Mesodermal cell (in vitro differentiated cells): ENCODE data around the gene CDNF.

Source experiments
- H3K27ac ChIP-seq: 2 replicates; pipeline ENCODE4 v1.7.0; 2013; ENCODE audit warnings: mild to moderate bottlenecking, low read depth, low read length, moderate library complexity; ENCODE audit not compliant: severe bottlenecking
- H3K36me3 ChIP-seq: 2 replicates; pipeline ENCODE4 v1.7.1; 2013; ENCODE audit warnings: mild to moderate bottlenecking, low read length, moderate library complexity; ENCODE audit not compliant: control insufficient read depth, insufficient read depth
- H3K4me1 ChIP-seq: one replicate; pipeline ENCODE4 v1.7.1; 2013; ENCODE audit warnings: mild to moderate bottlenecking, low read length; ENCODE audit not compliant: insufficient read depth, control insufficient read depth, poor library complexity, severe bottlenecking
- H3K4me3 ChIP-seq: 2 replicates; pipeline ENCODE4 v1.7.0; 2013; ENCODE audit warnings: low read length, control low read depth, mild to moderate bottlenecking; ENCODE audit not compliant: insufficient read depth, poor library complexity, severe bottlenecking; ENCODE audit errors: extremely low read depth
- H3K9me3 ChIP-seq: 2 replicates; pipeline ENCODE4 v1.7.1; 2013; ENCODE audit warnings: mild to moderate bottlenecking, low read length, moderate library complexity; ENCODE audit not compliant: control insufficient read depth
- WGBS, 2 experiments: methylation state at CpG; one replicate each; pipeline ENCODE4 v1.1.5; 2013; ENCODE audit warnings: missing lambda C conversion rate in 2 of 2; ENCODE audit not compliant: insufficient coverage in 2 of 2; 5-methylcytosine and 5-hydroxymethylcytosine counted together

The CDNF gene

DNA sequence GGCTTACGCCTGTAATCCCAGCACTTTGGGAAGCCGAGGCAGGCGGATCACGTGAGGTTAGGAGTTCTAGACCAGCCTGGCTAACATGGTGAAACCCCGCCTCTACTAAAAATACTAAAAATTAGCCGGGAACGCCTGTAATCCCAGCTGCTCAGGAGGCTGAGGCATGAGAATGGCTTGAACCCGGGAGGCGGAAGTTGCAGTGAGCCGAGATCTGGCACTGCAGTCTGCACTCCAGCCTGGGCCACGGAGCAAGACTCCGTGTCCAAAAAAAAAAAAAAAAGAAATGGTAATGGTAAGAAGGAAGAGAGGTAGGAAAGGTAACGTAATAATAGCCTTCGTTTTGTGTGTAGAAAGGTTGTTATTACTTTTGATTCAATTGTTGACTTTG lies 1.5 kb upstream of the CDNF start:
- Histone ChIP-seq H3K9me3 (no peaks in the 10 kb centered on the region), H3K27ac (peak overlapping the region; percentile 96), H3K4me1 (peaks cover 8% of the 10 kb centered on the region), H3K4me3 (peak overlapping the region; percentile 88), H3K36me3 (peaks cover 36% of the 10 kb centered on the region)
- WGBS, 2 experiments: 23 to 25% methylated on average over 10 to 13 of the region's 14 CpGs

DNA sequence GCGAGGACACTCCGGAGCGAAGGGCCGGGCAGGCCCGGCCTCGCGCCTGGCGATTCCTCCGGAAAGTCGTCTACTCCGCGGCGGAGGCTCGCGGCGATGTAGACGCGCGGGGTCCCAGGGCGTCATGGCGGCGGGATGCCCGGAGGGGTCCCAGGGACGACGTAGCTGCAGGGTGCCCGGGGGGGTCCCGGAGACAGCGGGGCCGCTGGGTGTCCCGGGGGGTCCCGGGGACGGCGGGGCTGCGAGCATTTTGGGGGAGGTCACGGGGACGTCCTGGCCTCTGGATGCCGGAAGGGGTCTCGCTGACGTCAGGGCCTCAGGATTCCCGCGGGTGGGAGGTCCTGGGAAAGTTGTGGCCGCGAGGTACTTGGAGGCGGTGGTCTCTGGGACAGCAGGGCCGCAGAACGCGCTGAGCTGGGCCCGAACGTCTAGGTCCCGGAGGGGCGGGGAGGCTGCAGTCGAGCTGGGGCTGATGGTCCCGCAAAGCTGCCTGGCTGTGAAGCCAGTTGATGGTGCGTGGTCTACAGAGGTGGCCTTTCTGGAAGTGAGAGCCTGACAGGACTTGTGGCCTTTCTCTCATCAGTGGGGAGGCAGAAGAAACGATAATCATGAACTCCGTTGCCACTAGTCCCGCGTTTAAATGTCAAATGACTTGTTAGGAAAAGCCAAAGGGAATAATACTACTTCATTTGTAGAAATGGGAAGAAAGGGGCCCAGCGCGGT lies 906 bp upstream of the CDNF start:
- no peaks in the 10 kb centered on the region for H3K9me3 ChIP-seq
- peak overlapping the region; percentile 88 for H3K4me3 ChIP-seq
- H3K4me1 ChIP-seq: peaks cover 8% of the 10 kb centered on the region
- peak overlapping the region; percentile 96 for H3K27ac ChIP-seq
- WGBS, 2 experiments: 1% methylated on average over 40 to 42 of the region's 60 CpGs
- H3K36me3 ChIP-seq: peaks cover 30% of the 10 kb centered on the region

DNA sequence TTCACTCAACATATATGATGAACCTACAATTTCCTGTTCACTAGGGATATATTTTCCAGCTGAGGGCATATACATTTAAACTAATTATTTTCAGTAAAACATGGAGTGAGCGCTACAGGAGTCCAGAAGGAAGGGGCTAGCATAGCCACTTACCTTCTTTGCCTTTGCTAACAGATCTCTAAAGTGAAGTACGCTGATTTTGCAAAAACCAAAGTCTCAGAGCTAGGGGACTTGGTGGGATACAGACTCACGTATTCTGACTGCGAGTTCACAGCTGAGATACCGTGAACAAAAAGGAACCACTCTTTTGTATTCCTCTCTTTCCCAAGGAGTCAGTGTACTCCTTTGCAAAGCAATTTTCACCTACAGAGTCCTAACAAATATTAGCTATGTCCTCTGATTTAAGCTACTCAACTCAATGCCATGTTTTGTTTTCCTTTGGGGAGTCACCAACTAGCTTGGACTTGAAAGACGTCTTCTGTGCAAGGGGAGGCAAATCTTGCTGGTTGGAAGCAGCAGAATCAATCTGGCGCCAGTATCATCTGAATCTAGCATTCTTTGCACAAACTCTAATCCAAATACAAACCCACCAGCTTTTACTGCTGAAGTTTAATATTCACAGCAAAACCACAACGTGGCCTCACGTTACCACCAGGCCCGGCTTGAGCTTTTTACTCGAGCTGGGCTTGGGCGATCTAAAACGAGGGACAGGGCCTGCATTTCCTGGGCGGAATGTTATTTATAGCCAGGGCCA lies 657 bp downstream of the CDNF start:
- Histone ChIP-seq H3K9me3 (no peaks in the 10 kb centered on the region), H3K27ac (peak overlapping the region; percentile 93), H3K4me3 (peak overlapping the region; percentile 88), H3K36me3 (peaks cover 15% of the 10 kb centered on the region), H3K4me1 (peaks cover 8% of the 10 kb centered on the region)
- WGBS, 2 experiments: 20 to 32% methylated on average over 11 to 14 of the region's 14 CpGs

DNA sequence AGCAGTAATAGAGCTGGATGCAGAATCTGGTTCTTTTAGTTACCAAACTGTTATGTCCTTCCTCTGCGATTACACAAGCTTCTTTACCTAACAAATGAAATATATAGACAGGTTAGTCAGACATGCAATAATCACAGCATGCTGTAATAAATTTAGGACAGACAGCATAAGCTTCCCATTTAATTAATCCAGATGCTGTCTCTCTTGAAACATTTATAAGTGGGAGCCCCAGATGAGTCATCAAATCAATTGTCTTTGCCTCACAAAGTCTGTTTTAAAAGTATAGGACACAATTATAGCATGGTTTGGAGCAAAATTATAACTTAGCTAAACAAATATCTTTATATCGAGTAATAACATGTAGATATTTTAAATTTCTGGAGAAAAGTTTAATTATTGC lies 1.6 kb downstream of the CDNF start:
- Histone ChIP-seq H3K9me3 (no peaks in the 10 kb centered on the region), H3K4me3 (no peak overlapping the region), H3K4me1 (peaks cover 8% of the 10 kb centered on the region), H3K27ac (no peak overlapping the region), H3K36me3 (peaks cover 5% of the 10 kb centered on the region)
- no CpG with 5 or more reads among the region's 2 CpGs for WGBS, 2 experiments

DNA sequence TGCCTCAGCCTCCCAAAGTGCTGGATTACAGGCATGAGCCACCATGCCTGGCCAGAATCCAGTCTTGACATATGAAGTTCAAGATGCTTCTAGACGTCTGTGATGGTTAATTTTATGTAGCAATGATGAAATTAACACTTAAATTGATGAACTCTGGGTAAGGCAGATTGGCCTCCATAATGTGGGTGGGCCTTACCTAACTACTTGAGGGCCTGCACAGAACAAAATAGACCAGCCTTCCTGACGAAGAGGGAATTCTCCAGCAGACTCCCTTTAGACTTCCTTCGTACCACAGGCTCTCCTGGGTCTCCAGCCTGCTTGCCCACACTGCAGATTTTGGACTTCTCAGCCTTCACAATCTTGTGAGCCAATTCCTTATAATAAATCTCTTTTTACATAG lies 4.7 kb downstream of the CDNF start:
- Histone ChIP-seq H3K36me3 (no peaks in the 10 kb centered on the region), H3K4me1 (peaks cover 8% of the 10 kb centered on the region), H3K9me3 (no peaks in the 10 kb centered on the region), H3K27ac (no peak overlapping the region), H3K4me3 (no peak overlapping the region)
- 82 to 83% methylated on average over 1 to 3 of the region's 3 CpGs for WGBS, 2 experiments

DNA sequence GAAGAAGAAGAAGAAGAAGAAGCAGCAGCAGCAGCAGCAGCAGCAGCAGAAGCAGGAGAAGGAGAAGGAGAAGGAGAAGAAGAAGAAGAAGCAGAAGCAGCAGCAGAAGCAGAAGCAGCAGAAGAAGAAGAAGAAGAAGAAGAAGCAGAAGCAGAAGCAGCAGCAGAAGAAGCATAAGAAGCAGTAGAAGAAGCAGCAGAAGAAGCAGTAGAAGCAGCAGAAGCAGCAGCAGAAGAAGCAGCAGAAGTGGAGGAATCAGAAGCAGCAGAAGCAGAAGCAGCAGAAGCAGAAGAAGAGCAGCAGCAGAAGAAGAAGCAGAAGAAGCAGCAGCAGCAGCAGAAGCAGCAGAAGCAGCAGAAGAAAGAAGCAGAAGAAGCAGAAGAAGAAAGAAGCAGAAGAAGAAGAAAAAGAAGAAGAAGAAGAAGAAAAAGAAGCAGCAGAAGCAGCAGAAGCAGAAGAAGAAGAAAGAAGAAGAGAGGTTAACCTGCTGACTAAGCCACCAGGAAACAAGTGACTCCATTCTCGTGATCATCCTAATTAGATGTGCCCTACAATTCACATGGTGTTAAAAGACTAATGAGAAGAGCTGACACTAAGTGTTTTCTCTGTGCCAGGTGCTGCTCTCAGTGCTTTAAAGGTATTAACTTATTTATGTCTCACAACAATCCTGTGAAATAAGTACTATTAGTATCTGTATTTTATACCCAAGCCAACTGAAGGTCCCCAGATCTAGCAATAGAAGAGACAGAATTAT lies 11.6 kb downstream of the CDNF start:
- WGBS, 2 experiments: 71% methylated on average over 1 of the region's 1 CpG; no CpG with 5 or more reads in 1 of the 2 experiments
- no peaks in the 10 kb centered on the region for H3K9me3 ChIP-seq
- H3K4me1 ChIP-seq: no peaks in the 10 kb centered on the region
- H3K27ac ChIP-seq: no peak overlapping the region
- H3K4me3 ChIP-seq: no peak overlapping the region
- no peaks in the 10 kb centered on the region for H3K36me3 ChIP-seq

DNA sequence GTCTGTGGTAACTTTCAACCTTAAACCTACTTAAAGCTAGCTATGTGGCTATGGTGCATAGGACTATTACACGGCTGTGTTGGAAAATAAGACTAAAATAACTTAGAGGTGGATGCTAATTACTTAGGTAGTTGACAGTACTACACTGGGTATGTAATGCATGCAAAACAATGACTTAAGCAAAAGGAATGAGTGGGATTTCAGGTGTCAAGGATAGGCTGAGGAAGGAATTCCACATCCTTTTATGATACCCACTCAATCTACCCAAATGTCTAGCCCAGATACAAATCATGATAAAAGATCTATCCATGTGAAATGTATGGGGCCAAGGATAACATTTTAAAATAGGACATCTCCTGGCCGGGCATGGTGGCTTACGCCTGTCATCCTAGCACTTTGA lies 13.9 kb downstream of the CDNF start:
- H3K4me3 ChIP-seq: no peak overlapping the region
- peaks cover 10% of the 10 kb centered on the region for H3K4me1 ChIP-seq
- no peaks in the 10 kb centered on the region for H3K36me3 ChIP-seq
- H3K9me3 ChIP-seq: no peaks in the 10 kb centered on the region
- 92 to 96% methylated on average over 2 to 3 of the region's 3 CpGs for WGBS, 2 experiments
- no peak overlapping the region for H3K27ac ChIP-seq

DNA sequence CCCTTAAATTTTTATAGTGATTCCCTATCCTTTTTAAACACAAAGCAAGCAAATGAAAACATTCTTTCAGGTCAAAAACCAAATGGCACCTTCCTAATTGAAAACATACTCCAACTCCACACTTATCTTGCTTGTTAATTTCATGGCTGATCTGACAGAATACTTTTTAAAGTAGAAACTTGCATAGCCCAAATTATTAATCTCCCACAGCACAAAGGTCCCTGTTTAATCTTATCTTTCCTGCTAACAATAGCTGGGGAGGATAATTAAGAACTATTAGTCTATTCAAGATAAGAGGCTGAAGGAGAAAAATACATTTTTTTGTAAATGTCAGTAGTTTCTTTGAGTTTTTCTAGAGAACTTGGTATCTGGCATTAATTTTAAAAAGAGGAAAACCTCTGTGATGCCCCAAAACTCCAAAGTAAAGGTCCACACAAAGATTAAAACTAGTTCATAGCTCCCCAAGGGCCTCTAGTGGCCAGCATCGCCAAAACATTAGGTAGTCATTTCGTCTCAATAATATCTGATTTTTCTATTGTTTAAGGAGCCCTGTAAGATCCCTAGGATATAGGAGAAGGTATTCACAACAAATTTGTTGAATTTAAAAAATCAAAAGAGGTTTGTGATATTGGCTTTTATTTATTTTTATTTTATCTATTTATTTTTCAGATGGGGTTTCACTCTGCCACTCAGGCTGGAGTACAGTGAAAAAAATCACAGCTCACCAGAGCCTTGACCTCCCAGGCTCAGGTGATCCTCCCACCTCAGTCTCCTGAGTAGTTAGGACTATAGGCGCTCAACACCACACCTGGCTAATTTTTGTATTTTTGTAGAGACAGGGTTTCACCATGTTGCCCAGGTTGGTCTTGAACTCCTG lies 14.7 kb downstream of the CDNF start:
- no peak overlapping the region for H3K27ac ChIP-seq
- no peaks in the 10 kb centered on the region for H3K9me3 ChIP-seq
- peaks cover 10% of the 10 kb centered on the region for H3K4me1 ChIP-seq
- no peaks in the 10 kb centered on the region for H3K36me3 ChIP-seq
- WGBS, 2 experiments: 92% methylated on average over 1 of the region's 3 CpGs; no CpG with 5 or more reads in 1 of the 2 experiments
- H3K4me3 ChIP-seq: no peak overlapping the region

DNA sequence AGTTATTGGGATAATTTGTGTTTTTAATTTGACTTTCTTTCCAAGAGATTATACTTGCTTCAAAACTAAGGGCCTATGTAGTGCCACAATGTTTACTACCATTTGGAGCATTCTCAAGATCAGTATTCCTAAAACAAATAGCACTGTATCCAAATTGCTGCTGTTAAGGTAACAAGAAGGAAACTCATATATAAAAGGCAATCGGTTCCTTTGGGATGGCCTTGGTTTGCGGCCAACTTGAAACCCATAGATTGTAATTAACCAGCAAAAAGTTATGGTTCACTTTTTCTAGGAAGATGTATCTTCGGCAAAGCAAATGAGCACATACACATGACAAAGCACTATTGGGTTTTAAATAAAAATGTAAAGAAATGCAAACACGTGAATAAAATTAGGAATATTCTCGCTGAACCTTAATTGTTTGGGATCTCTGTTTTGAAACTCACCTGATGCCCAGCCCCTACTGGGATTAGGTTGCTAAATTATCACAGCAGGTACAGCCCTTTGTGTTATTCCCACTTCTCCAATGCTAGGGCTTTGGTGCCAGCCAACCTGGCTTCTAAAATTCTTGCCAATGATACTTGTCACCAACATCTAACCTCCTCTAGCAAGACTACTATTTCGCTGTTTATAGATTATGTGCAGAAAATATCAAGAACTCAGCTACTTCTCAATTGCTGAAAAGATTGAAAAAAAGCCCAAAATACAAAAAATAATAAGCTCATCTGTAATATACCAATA lies 16.0 kb downstream of the CDNF start:
- 91 to 92% methylated on average over 2 to 4 of the region's 6 CpGs for WGBS, 2 experiments
- H3K4me1 ChIP-seq: peaks cover 10% of the 10 kb centered on the region
- H3K9me3 ChIP-seq: no peaks in the 10 kb centered on the region

More for the DNA sequence above, 16.0 kb downstream of the CDNF start:
- Histone ChIP-seq H3K36me3 (no peaks in the 10 kb centered on the region), H3K27ac (no peak overlapping the region), H3K4me3 (no peak overlapping the region)
